ENCODE data around the gene ESYT3.
"Not testable (repeated sequence)": the region's sequence is repeated elsewhere in the genome, so short reads cannot be mapped to it uniquely, and the experiment has no call there.

ESYT3 gene

GRCh38 chr3:138441742-138442141, 7.3 kb downstream of the ESYT3 start:
- DNase-seq (ENCODE audit: low read depth in 1 of 2, low spot score in 1 of 2), result no peak

GRCh38 chr3:138442433-138442832, 8.0 kb downstream of the ESYT3 start:
- DNase-seq (ENCODE audit: low read depth in 1 of 2, low spot score in 1 of 2), result no peak

DNA sequence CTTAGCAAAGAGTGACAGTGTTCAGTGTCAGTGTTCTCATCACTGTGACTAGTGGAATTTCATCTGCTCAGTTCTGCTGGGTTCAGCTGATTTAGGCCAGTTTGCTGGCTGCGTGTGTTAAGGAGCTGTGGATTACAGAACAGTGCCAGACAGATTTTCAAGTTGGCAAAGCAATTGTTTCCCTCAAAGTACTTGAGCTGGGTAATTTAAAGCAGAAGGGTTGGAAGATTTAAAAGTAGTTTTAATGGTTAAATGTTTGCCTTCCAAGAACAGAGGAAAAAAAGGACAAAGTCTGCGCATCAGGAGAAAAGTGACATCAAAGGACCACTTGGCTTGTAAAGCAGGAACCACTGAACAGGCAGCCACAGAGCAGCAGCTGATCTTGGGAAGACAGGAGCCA, 8.7 kb downstream of the ESYT3 start:
- DNase-seq (ENCODE audit: low read depth in 1 of 2, low spot score in 1 of 2), result no peak

DNA sequence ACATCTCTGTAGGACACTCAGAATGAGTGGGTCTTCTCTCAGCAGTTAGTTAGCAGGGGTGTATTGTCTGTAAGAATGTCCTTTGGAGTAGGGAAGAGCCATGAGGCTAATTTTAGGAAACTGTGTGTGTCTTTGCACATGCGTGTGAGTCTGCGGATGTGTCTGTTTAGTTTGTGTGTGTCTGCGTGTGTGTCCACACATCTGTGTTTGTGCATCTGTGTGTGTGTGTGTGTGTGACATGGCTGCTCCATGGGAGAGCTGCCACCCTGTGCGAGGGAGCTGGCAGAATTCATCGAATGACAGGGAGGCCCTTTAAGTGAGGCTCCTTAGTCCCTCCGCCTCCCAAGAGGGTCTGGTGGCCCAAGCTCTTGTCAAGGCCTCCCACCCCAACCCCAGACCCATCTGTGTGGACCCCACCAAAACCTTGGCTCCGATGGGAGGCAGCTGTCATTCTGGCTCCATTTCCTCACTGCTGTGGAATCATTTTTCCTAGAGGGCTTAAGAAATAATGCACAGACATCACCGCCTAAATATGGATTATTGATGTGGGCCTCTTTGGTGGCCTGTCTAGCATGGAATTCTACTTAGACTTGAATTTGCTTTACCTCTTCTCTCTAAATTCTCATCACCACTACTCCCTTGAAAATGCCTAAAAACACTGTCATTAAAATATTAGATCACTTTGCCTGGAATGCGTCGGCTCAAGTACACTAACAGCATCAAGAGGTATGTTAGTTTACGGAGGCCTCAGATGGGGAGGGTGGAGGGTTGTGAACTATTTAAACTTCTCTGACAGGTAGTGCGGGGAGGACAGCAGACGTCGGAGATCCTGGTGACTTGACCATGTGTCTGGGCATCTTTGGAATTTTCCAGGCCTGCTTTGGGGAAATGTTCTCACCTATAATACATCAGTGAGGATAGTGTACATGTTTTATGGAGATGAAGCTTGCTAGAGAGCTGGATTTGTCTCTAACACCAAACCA, 9.4 kb downstream of the ESYT3 start:
- DNase-seq (ENCODE audit: low read depth in 1 of 2, low spot score in 1 of 2), result no peak

GRCh38 chr3:138445236-138445635, 10.8 kb downstream of the ESYT3 start:
- no peak for DNase-seq (ENCODE audit: low read depth in 1 of 2, low spot score in 1 of 2)

- DNase-seq (ENCODE audit: low read depth in 1 of 2, low spot score in 1 of 2), result no peak
Observed at GRCh38 chr3:138445654-138446053, 11.2 kb downstream of the ESYT3 start.

DNA sequence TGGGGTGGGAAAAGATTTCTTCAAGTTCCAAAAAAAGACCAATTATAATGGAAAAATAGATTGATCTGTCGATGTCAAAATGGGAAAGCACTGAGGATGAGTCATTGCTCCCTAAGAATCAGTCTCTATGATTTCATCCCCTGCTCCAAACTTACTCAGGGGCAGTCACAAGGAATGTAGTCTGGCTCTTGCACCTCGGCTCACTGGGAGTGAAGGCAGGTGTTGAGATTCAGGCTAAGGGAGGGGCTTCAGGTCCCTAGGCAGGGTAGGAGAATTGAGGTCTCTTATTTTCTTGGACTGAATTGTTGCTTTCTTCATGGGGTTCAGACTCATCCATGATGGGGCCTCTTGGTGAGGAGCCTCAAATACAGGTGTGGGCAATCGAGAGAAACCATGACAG, 14.2 kb downstream of the ESYT3 start:
- no peak for DNase-seq (ENCODE audit: low read depth in 1 of 2, low spot score in 1 of 2)

- DNase-seq (ENCODE audit: low read depth in 1 of 2, low spot score in 1 of 2), result no peak
Observed at GRCh38 chr3:138449490-138449889, 15.1 kb downstream of the ESYT3 start.

GRCh38 chr3:138450181-138450580, 15.8 kb downstream of the ESYT3 start:
- DNase-seq (ENCODE audit: low read depth in 1 of 2, low spot score in 1 of 2), result no peak

DNA sequence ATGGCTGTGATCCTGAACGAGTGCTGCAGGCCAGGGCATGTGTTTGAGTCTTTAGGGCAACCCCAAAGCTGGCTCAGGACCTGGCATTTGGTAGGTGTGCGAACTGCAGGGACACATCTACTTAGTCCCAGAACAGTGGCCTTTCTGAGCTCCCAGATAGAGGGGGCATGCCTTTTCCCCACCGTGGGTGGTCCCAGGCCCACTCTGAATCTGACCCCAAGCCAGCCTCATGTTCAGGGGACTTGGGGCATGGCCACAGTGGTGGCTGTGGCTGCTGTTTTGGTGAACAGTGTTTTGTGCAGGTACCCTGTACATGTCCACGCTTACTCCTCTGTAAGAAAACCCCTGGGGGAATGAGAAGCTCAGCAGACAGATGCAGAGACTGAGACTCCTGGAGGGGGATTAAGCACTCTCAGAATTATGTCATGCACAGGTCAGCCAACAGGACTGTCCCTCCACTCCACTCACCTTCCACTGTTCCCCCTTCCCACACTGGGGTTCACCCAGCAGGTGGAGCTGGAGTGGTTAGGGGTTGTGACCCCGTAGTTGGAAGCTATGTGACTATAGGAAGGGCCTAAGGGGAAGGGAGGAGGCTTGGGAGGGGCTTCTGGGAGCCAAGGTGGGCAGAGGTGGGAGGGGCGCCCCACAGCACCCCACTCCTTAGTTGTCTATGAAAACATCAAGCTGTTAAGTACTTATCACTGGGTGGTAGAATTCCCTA, 16.4 kb downstream of the ESYT3 start:
- DNase-seq (ENCODE audit: low read depth in 1 of 2, low spot score in 1 of 2), result no peak

GRCh38 chr3:138451595-138452162, 17.3 kb downstream of the ESYT3 start:
- no peak for DNase-seq (ENCODE audit: low read depth in 1 of 2, low spot score in 1 of 2)

DNA sequence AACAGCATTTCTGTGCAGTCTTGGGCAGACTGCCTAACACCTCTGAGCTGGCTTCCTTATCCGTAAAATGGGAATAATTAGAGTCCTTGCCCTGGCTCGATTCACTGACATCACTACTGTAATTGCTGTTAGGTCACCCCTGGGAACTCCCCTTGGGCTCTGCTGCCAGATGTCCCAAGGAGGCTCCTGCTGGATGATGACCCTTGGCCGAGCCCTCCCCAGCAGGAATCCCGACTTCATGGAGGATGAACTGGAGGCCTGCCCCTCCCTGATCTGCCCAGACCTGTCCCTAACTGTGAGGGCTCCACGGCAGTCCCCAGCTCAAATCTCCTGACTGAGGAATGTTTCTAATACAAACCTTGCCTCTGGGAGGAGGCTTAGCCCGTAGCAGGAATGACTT, 18.0 kb downstream of the ESYT3 start:
- no peak for DNase-seq (ENCODE audit: low read depth in 1 of 2, low spot score in 1 of 2)

DNA sequence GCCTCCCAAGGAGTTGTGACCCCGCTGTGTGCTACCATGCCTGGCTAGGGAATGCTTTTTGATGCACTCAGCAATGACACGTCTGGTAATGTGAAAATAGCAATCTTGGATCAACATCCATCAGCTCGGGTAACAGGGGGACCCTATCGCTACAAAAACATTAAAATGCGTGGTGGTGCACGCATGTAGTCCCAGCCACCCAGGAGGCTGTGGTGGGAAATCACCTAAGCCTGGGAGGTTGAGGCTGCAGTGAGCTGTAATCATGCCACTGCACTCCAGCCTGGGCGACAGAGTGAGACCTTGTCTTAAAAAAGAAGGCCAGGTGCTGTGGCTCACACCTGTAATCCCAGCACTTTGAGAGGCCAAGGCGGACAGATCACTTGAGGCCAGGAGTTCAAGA, 19.5 kb downstream of the ESYT3 start:
- not testable (repeated sequence) for DNase-seq (ENCODE audit: low read depth in 1 of 2, low spot score in 1 of 2)

DNA sequence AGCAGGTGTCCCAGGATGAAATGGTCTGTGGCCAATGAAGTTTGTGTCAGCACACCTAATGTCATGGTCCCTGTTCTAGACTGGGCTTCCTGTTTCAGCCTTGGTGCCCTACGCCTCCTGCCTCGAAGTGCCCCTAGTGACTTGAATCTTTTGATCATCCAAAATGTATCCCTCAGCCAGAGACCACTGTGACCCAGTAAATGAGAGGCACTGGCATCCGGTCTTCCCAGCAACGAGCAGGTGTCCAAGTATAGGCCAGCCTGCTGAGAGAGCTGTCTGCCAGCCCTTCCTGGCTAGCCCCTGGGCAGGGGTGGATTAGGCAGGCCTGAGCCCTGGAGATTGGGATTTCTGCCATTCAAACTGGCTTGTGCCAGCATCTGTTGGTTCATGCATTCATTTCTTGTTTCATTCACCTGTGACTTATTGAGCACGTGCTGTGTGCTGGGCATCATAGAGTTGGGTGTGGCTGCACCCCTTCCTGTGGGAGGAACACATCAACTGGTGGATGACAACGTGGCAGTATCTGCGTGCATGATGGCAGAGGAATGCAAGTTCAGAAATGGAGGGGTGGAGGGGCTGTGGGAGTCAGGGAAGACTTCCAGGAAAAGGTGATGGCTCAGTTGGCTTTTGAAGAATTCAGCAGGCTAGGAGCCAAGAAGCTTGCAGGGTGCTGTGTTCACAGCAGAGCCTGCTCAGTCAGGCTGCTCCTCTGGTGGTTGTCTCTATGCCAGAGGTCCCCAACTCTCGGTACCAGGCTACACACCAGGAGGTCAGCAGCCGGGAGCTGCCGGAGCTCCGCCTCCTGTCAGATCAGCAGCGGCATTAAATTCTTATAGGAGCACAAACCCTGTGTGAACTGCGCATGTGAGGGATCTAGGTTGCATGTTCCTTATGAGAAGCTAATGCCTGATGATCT, 21.6 kb downstream of the ESYT3 start:
- no peak for DNase-seq (ENCODE audit: low read depth in 1 of 2, low spot score in 1 of 2)

DNA sequence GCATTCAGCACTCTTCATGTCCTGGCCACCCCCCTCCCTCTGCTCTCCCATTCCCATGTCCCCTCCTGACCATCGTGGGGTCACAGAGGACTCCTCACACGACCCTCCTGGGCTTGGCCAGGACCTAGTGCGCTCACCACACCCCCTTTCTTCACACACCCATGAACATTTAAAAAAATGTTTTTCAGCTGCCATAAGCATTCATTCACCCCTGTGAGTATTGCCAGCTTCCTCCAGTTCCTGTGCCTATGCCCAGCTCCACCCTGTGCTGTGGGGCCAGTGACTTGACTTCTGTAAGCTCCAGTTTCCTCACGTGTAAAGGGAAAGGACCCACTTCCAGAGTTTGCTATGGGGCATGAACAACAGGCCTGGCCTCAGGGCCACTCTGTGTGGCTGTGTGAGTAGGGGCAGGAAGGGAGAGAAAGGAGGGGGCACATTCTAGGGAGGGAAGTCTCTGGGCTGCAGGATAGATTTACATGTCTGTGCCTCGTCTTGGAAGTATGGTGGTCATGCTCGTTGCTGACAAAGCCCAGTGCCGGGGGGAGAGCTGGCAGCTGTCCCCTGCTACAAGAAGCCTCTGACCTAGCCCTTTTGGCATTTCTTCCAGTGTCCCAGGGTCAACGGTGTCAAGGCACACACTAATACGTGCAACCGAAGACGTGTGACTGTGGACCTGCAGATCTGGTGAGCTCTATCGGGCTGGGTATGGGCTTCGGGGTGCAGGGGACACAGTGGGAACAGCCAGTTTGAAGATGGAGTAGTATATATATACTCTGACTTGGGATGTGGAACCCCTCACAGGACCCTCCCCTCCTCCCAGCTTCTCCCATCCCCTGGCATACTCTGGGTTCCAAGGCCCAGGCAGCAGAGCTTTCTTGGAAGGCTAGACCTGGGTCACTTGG, 22.8 kb downstream of the ESYT3 start:
- DNase-seq (ENCODE audit: low read depth in 1 of 2, low spot score in 1 of 2), result no peak

GRCh38 chr3:138457863-138458735, 23.7 kb downstream of the ESYT3 start:
- DNase-seq (ENCODE audit: low read depth in 1 of 2, low spot score in 1 of 2), result no peak

GRCh38 chr3:138458774-138459499, 24.5 kb downstream of the ESYT3 start:
- DNase-seq (ENCODE audit: low read depth in 1 of 2, low spot score in 1 of 2), result no peak

All from stimulated activated CD4-positive, alpha-beta T cell treated with anti-CD3 and anti-CD28 coated beads, Interleukin-15, amount 100 ng/mL, for 1 hour (primary cell).